ENCODE data around the gene PBX3. TPM values are rescaled to one million over a fixed set of nuclear protein-coding genes. Genes with fewer than 3 reads are reported as not detected.

PBX3 gene
- total RNA-seq, 2 donors from 2014 or later: 37.5 to 46.1 TPM

- Mint-ChIP-seq H3K9me3 (no peaks in the 10 kb centered on the region), H3K27ac (no peak overlapping the region)
- no peak overlapping the region for H3K9ac ChIP-seq (ENCODE audit: extremely low read depth, low read length, poor library complexity, severe bottlenecking)
Measured at GRCh38 chr9:125831054-125831453, 83.9 kb downstream of the PBX3 start.

GRCh38 chr9:125831616-125832015, 84.4 kb downstream of the PBX3 start:
- Histone ChIP-seq H3K4me3 (ENCODE audit: low read length) (no peak overlapping the region), H3K27me3 (ENCODE audit: control insufficient read depth, insufficient read depth, low read length, poor library complexity, severe bottlenecking) (no peaks in the 10 kb centered on the region), H3K9ac (ENCODE audit: extremely low read depth, low read length, poor library complexity, severe bottlenecking) (no peak overlapping the region), H3K36me3 (ENCODE audit: control insufficient read depth, insufficient read depth, low read length) (no peaks in the 10 kb centered on the region), H3K27ac (ENCODE audit: low read depth, low read length) (no peak overlapping the region), H3K4me1 (ENCODE audit: control insufficient read depth, insufficient read depth, low read length) (no peaks in the 10 kb centered on the region), H3K9me3 (ENCODE audit: control insufficient read depth, low read length) (no peaks in the 10 kb centered on the region)
- Mint-ChIP-seq H3K9me3 (no peaks in the 10 kb centered on the region), H3K27me3 (ENCODE audit: insufficient read depth) (no peaks in the 10 kb centered on the region), H3K4me1 (no peaks in the 10 kb centered on the region), H3K4me3 (no peak overlapping the region), H3K27ac (no peak overlapping the region), H3K36me3 (ENCODE audit: low read depth) (peaks cover 12% of the 10 kb centered on the region)
- DNase-seq: no peak
- WGBS, 2 experiments (ENCODE audit: insufficient coverage in 1 of 2, insufficient read length in 1 of 2): 95% methylated on average over 1 of the region's 1 CpG; no CpG with 5 or more reads in 1 of the 2 experiments
- no peak for TF ChIP-seq CTCF (conservative IDR thresholded peaks at IDR 0.05)

More at GRCh38 chr9:125831054-125831453, 83.9 kb downstream of the PBX3 start:
- peaks cover 12% of the 10 kb centered on the region for H3K36me3 Mint-ChIP-seq (ENCODE audit: low read depth)
- Histone ChIP-seq H3K9me3 (ENCODE audit: control insufficient read depth, low read length) (no peaks in the 10 kb centered on the region), H3K4me1 (ENCODE audit: control insufficient read depth, insufficient read depth, low read length) (no peaks in the 10 kb centered on the region), H3K27ac (ENCODE audit: low read depth, low read length) (no peak overlapping the region), H3K36me3 (ENCODE audit: control insufficient read depth, insufficient read depth, low read length) (no peaks in the 10 kb centered on the region), H3K4me3 (ENCODE audit: low read length) (no peak overlapping the region), H3K27me3 (ENCODE audit: control insufficient read depth, insufficient read depth, low read length, poor library complexity, severe bottlenecking) (no peaks in the 10 kb centered on the region)
- no peak for DNase-seq
- no peak for TF ChIP-seq CTCF (conservative IDR thresholded peaks at IDR 0.05)
- no peaks in the 10 kb centered on the region for H3K27me3 Mint-ChIP-seq (ENCODE audit: insufficient read depth)
- no peak overlapping the region for H3K4me3 Mint-ChIP-seq
- H3K4me1 Mint-ChIP-seq: no peaks in the 10 kb centered on the region
- WGBS, 2 experiments (ENCODE audit: insufficient coverage in 1 of 2, insufficient read length in 1 of 2): 100% methylated on average over 2 of the region's 2 CpGs

GRCh38 chr9:125835655-125836054, 88.5 kb downstream of the PBX3 start:
- H3K36me3 ChIP-seq (ENCODE audit: control insufficient read depth, insufficient read depth, low read length): no peaks in the 10 kb centered on the region
- no peaks in the 10 kb centered on the region for H3K27me3 Mint-ChIP-seq (ENCODE audit: insufficient read depth)
- H3K4me3 ChIP-seq (ENCODE audit: low read length): no peak overlapping the region
- H3K4me1 Mint-ChIP-seq: no peaks in the 10 kb centered on the region
- no peak overlapping the region for H3K9ac ChIP-seq (ENCODE audit: extremely low read depth, low read length, poor library complexity, severe bottlenecking)
- no peaks in the 10 kb centered on the region for H3K9me3 ChIP-seq (ENCODE audit: control insufficient read depth, low read length)
- no peaks in the 10 kb centered on the region for H3K4me1 ChIP-seq (ENCODE audit: control insufficient read depth, insufficient read depth, low read length)
- WGBS, 2 experiments (ENCODE audit: insufficient coverage in 1 of 2, insufficient read length in 1 of 2): 83% methylated on average over 1 of the region's 1 CpG; no CpG with 5 or more reads in 1 of the 2 experiments
- H3K27me3 ChIP-seq (ENCODE audit: control insufficient read depth, insufficient read depth, low read length, poor library complexity, severe bottlenecking): no peaks in the 10 kb centered on the region
- H3K27ac Mint-ChIP-seq: no peak overlapping the region
- H3K4me3 Mint-ChIP-seq: no peak overlapping the region
- H3K36me3 Mint-ChIP-seq (ENCODE audit: low read depth): peaks cover 12% of the 10 kb centered on the region
- DNase-seq: no peak
- H3K9me3 Mint-ChIP-seq: no peaks in the 10 kb centered on the region
- no peak for TF ChIP-seq CTCF (conservative IDR thresholded peaks at IDR 0.05)
- H3K27ac ChIP-seq (ENCODE audit: low read depth, low read length): no peak overlapping the region
